A673 (cell line): ENCODE measurements around the gene PRKCA.

Source experiments
- CTCF ChIP-seq: fragments of 300-800, 200-600 bp; sonication (generic); conservative IDR thresholded peaks from 2 replicates; pipeline ENCODE4 v1.5.1; 2017; ENCODE audit warnings: low read depth, mild to moderate bottlenecking, antibody characterized with exemption, low read length, moderate library complexity, mixed read lengths
- EZH2 ChIP-seq: fragments of 200-600 bp; sonication (generic); IDR thresholded peaks from 2 replicates; pipeline ENCODE4 v1.6.1; 2017; ENCODE audit warnings: borderline replicate concordance, low read depth, mild to moderate bottlenecking, mixed read lengths, antibody characterized with exemption, low read length; ENCODE audit not compliant: poor library complexity, severe bottlenecking

DNA sequence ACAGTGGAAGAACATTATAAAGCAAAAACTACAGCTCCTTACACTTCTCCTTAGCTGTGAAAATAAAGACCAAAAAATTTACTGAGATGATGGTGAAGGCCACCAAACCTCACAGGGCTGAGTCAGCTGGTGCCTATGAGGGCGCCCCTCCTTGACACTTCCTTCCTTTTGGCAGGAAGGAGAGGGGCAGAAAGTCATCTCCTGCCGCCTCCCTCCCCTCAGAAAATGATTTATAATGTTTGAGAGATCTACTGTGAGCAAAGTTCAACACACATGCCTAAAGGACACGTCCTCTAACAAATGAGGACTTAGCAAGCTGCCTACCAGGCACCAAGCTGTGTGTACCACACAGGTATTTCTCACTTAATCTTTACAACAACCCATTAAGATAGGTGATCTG, 245.7 kb downstream of the PRKCA start:
- TF ChIP-seq CTCF, result no peak
- no peak for TF ChIP-seq EZH2
